Measurements from ENCODE around the gene TPMT.

Gene TPMT

GRCh38 chr6:18136260-18136659 lies 18.6 kb downstream of the TPMT start:
- no peaks in the 10 kb centered on the region for H3K4me1 ChIP-seq (ENCODE audit: insufficient read depth, low read length)
- H3K9ac ChIP-seq (ENCODE audit: low read length), result no peak overlapping the region
- peaks cover 26% of the 10 kb centered on the region for H3K36me3 ChIP-seq (ENCODE audit: insufficient read depth, low read length)
- H3K27ac ChIP-seq (ENCODE audit: low read depth, low read length), result no peak overlapping the region
- no peaks in the 10 kb centered on the region for H3K27me3 ChIP-seq (ENCODE audit: control insufficient read depth in 1 of 2, insufficient read depth in 2 of 2, low read length in 2 of 2)
- H3K4me3 ChIP-seq (ENCODE audit: low read depth in 1 of 2, low read length in 2 of 2), result no peak overlapping the region
- H3K9me3 ChIP-seq (ENCODE audit: low read length), result no peaks in the 10 kb centered on the region

GRCh38 chr6:18135171-18135570 lies 19.7 kb downstream of the TPMT start:
- Histone ChIP-seq H3K4me1 (ENCODE audit: insufficient read depth, low read length) (no peaks in the 10 kb centered on the region), H3K27ac (ENCODE audit: low read depth, low read length) (no peak overlapping the region), H3K4me3 (ENCODE audit: low read depth in 1 of 2, low read length in 2 of 2) (no peak overlapping the region), H3K9me3 (ENCODE audit: low read length) (no peaks in the 10 kb centered on the region), H3K36me3 (ENCODE audit: insufficient read depth, low read length) (peaks cover 23% of the 10 kb centered on the region), H3K27me3 (ENCODE audit: control insufficient read depth in 1 of 2, insufficient read depth in 2 of 2, low read length in 2 of 2) (no peaks in the 10 kb centered on the region), H3K9ac (ENCODE audit: low read length) (no peak overlapping the region)

GRCh38 chr6:18132346-18132745 lies 22.5 kb downstream of the TPMT start:
- no peaks in the 10 kb centered on the region for H3K4me1 ChIP-seq (ENCODE audit: insufficient read depth, low read length)
- no peak overlapping the region for H3K4me3 ChIP-seq (ENCODE audit: low read depth in 1 of 2, low read length in 2 of 2)
- H3K27me3 ChIP-seq (ENCODE audit: control insufficient read depth in 1 of 2, insufficient read depth in 2 of 2, low read length in 2 of 2), result no peaks in the 10 kb centered on the region
- no peaks in the 10 kb centered on the region for H3K9me3 ChIP-seq (ENCODE audit: low read length)
- no peak overlapping the region for H3K9ac ChIP-seq (ENCODE audit: low read length)
- peaks cover 16% of the 10 kb centered on the region for H3K36me3 ChIP-seq (ENCODE audit: insufficient read depth, low read length)
- H3K27ac ChIP-seq (ENCODE audit: low read depth, low read length), result no peak overlapping the region

- Histone ChIP-seq H3K9ac (ENCODE audit: low read length) (no peak overlapping the region), H3K36me3 (ENCODE audit: insufficient read depth, low read length) (peaks cover 4% of the 10 kb centered on the region), H3K9me3 (ENCODE audit: low read length) (no peaks in the 10 kb centered on the region), H3K4me3 (ENCODE audit: low read depth in 1 of 2, low read length in 2 of 2) (no peak overlapping the region), H3K4me1 (ENCODE audit: insufficient read depth, low read length) (peaks cover 5% of the 10 kb centered on the region), H3K27ac (ENCODE audit: low read depth, low read length) (no peak overlapping the region), H3K27me3 (ENCODE audit: control insufficient read depth in 1 of 2, insufficient read depth in 2 of 2, low read length in 2 of 2) (no peaks in the 10 kb centered on the region)
Measured at GRCh38 chr6:18126121-18126520, 28.8 kb downstream of the TPMT start.

DNA sequence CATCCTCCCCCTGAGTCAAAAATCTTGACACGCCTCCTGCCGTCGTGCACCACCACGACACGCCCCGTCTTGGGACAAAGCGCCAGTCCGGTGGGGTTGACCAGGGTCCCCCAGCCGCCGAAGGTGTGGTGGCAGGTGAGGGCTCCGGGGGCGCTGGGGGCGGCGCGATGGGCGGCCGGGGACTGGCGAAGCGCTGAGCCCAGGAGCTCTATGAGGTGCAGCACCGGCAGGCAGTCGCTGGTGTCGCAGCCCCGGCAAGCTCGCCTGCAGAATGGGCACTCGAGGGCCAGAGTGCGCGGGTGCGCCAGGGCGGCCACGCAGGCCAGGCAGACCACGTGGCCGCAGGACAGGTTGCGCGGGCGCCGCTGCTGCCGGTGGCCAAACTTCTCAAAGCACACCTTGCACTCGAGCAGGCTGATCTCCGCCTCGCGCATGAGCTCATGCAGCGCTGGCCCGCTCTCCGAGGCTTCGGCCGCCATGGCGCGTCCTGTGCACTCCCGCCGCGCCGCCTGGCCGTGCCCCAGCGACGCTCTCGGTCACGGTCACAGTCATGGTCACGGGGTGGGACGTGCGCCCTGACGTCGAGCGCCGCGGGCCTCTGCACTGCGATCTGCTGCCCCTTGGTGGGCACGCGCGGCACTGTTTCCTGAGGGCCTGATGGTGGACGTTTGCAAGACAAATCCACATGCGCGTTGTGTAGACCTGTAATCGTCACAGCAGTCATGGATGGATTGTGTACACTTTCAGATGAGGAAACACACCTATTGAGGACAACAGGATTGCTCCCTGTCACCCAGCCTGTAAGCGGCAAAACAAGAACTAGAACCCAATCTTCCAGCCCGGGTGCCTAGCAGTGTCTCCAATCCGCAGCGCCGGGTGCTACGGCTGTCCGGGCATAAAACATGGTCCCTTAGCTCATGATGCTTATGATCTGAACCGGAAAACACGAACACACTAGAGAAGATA lies 32.5 kb downstream of the TPMT start, which contains the start of gene NHLRC1:
Gene NHLRC1, minus strand, starts transcription at position 550 of the 966 bp plus-strand sequence. Its CDS starts 71 bp downstream, at position 479.
- Histone ChIP-seq H3K27me3 (ENCODE audit: control insufficient read depth in 1 of 2, insufficient read depth in 2 of 2, low read length in 2 of 2) (no peaks in the 10 kb centered on the region), H3K9ac (ENCODE audit: low read length) (peak within 1 kb of the TSS; percentile 37), H3K4me1 (ENCODE audit: insufficient read depth, low read length) (peaks cover 5% of the 10 kb centered on the region), H3K4me3 (ENCODE audit: low read depth in 1 of 2, low read length in 2 of 2) (peak within 1 kb of the TSS; percentile 50 to 63), H3K36me3 (ENCODE audit: insufficient read depth, low read length) (no peaks in the 10 kb centered on the region), H3K9me3 (ENCODE audit: low read length) (no peaks in the 10 kb centered on the region), H3K27ac (ENCODE audit: low read depth, low read length) (no peak within 1 kb of the TSS)

DNA sequence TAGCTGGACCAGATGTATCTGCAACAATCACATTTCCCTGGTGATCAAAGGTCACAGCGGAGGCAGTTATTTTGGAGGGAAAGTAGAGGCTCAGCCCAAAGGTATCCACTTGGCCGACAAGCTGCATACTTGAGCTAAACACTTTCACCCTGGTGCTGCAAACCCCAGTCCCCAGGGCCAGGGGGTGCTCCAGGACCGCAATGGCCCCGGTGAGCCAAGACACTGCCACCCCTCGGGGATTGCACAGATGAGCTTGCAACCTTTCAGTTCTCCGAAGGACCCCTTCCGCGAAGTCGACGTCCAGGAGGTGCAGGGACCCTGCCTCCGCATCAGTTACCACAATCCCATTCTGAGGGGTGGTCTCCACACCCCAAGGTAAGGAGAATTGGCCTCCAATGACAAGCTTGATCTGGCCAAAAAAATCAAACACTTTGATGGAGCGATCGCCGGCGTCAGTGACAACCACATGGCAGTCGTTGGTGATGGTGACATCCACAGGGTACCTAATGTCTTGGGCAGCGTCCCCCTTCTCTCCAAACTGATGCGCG lies 33.2 kb downstream of the TPMT start:
- no peak overlapping the region for H3K27ac ChIP-seq (ENCODE audit: low read depth, low read length)
- H3K4me3 ChIP-seq (ENCODE audit: low read depth in 1 of 2, low read length in 2 of 2), result peak overlapping the region in 1 of 2 donors; percentile 63
- peaks cover 5% of the 10 kb centered on the region for H3K4me1 ChIP-seq (ENCODE audit: insufficient read depth, low read length)
- no peak overlapping the region for H3K9ac ChIP-seq (ENCODE audit: low read length)
- H3K27me3 ChIP-seq (ENCODE audit: control insufficient read depth in 1 of 2, insufficient read depth in 2 of 2, low read length in 2 of 2), result no peaks in the 10 kb centered on the region
- no peaks in the 10 kb centered on the region for H3K9me3 ChIP-seq (ENCODE audit: low read length)
- no peaks in the 10 kb centered on the region for H3K36me3 ChIP-seq (ENCODE audit: insufficient read depth, low read length)

GRCh38 chr6:18119236-18119635 lies 35.6 kb downstream of the TPMT start:
- no peak overlapping the region for H3K27ac ChIP-seq (ENCODE audit: low read depth, low read length)
- peaks cover 5% of the 10 kb centered on the region for H3K4me1 ChIP-seq (ENCODE audit: insufficient read depth, low read length)
- no peak overlapping the region for H3K4me3 ChIP-seq (ENCODE audit: low read depth in 1 of 2, low read length in 2 of 2)
- H3K9ac ChIP-seq (ENCODE audit: low read length), result no peak overlapping the region
- no peaks in the 10 kb centered on the region for H3K27me3 ChIP-seq (ENCODE audit: control insufficient read depth in 1 of 2, insufficient read depth in 2 of 2, low read length in 2 of 2)
- no peaks in the 10 kb centered on the region for H3K9me3 ChIP-seq (ENCODE audit: low read length)
- H3K36me3 ChIP-seq (ENCODE audit: insufficient read depth, low read length), result no peaks in the 10 kb centered on the region

DNA sequence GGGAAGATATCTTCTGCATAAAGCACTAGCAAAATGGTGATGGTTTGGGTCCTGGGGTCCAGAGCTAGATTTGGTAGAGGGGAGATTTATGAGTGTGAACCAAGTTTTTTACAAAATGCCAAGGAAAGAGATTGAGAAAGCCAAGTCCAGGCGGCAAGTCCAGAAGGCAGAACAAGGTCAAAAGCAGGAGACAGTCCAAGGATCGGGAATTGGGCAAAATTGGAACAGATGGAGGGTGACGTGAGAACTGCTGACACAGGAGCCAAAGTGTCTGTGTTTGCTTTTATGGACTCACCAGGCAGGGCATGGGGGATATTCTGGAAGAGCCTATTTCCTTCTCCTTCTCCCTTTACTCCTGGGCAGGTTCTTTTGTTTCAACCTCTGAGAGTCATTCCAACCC lies 36.5 kb downstream of the TPMT start:
- Histone ChIP-seq H3K36me3 (ENCODE audit: insufficient read depth, low read length) (no peaks in the 10 kb centered on the region), H3K9me3 (ENCODE audit: low read length) (no peaks in the 10 kb centered on the region), H3K4me3 (ENCODE audit: low read depth in 1 of 2, low read length in 2 of 2) (no peak overlapping the region), H3K4me1 (ENCODE audit: insufficient read depth, low read length) (peaks cover 5% of the 10 kb centered on the region), H3K9ac (ENCODE audit: low read length) (no peak overlapping the region), H3K27ac (ENCODE audit: low read depth, low read length) (no peak overlapping the region), H3K27me3 (ENCODE audit: control insufficient read depth in 1 of 2, insufficient read depth in 2 of 2, low read length in 2 of 2) (no peaks in the 10 kb centered on the region)

- no peak overlapping the region for H3K4me3 ChIP-seq (ENCODE audit: low read depth in 1 of 2, low read length in 2 of 2)
- H3K9me3 ChIP-seq (ENCODE audit: low read length), result no peaks in the 10 kb centered on the region
- H3K27ac ChIP-seq (ENCODE audit: low read depth, low read length), result no peak overlapping the region
- H3K27me3 ChIP-seq (ENCODE audit: control insufficient read depth in 1 of 2, insufficient read depth in 2 of 2, low read length in 2 of 2), result no peaks in the 10 kb centered on the region
- peaks cover 5% of the 10 kb centered on the region for H3K4me1 ChIP-seq (ENCODE audit: insufficient read depth, low read length)
- H3K9ac ChIP-seq (ENCODE audit: low read length), result no peak overlapping the region
- H3K36me3 ChIP-seq (ENCODE audit: insufficient read depth, low read length), result no peaks in the 10 kb centered on the region
Measured at GRCh38 chr6:18117136-18117535, 37.7 kb downstream of the TPMT start.

DNA sequence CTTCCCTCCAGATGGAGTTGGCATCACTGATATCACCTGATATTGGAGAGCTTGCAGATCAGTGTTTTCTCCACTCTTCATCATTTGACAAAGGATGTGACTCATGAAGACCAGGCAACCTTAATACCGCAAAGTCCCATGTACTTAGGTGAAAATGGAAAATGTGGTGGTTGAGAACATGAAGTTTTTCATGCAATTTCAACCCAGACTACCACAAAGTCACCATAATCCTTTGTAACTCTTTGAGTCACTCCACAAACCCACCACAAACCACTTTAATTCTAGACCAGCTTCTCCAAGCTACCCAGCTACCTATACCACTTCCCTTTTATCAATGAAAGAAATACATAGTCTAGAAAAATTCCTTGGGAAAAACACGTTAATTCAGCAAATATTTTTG lies 39.5 kb downstream of the TPMT start:
- Histone ChIP-seq H3K27ac (ENCODE audit: low read depth, low read length) (no peak overlapping the region), H3K9me3 (ENCODE audit: low read length) (no peaks in the 10 kb centered on the region), H3K36me3 (ENCODE audit: insufficient read depth, low read length) (no peaks in the 10 kb centered on the region), H3K4me3 (ENCODE audit: low read depth in 1 of 2, low read length in 2 of 2) (no peak overlapping the region), H3K27me3 (ENCODE audit: control insufficient read depth in 1 of 2, insufficient read depth in 2 of 2, low read length in 2 of 2) (no peaks in the 10 kb centered on the region), H3K4me1 (ENCODE audit: insufficient read depth, low read length) (no peaks in the 10 kb centered on the region), H3K9ac (ENCODE audit: low read length) (no peak overlapping the region)

GRCh38 chr6:18110162-18110561 lies 44.7 kb downstream of the TPMT start:
- Histone ChIP-seq H3K9me3 (ENCODE audit: low read length) (no peaks in the 10 kb centered on the region), H3K4me1 (ENCODE audit: insufficient read depth, low read length) (no peaks in the 10 kb centered on the region), H3K27me3 (ENCODE audit: control insufficient read depth in 1 of 2, insufficient read depth in 2 of 2, low read length in 2 of 2) (no peaks in the 10 kb centered on the region), H3K27ac (ENCODE audit: low read depth, low read length) (no peak overlapping the region), H3K4me3 (ENCODE audit: low read depth in 1 of 2, low read length in 2 of 2) (no peak overlapping the region), H3K36me3 (ENCODE audit: insufficient read depth, low read length) (no peaks in the 10 kb centered on the region), H3K9ac (ENCODE audit: low read length) (no peak overlapping the region)
